Motor neuron (in vitro differentiated cells): ENCODE data around the gene TGFBR1. TPM values are rescaled to one million over a fixed set of nuclear protein-coding genes. Genes with fewer than 3 reads are reported as not detected.

Experiments used
- ATAC-seq, 8 experiments: fragments of 200-7000 bp; cut with Tn5 transposase; replicated peaks in 6 of 8; 2 replicates each; pipeline ENCODE4 v1.8.0; 2021; ENCODE audit warnings: mild to moderate bottlenecking in 8 of 8, moderate library complexity in 8 of 8
- H3K27ac ChIP-seq, 2 donors: fragments of 250-450 bp; sonication (Bioruptor Pico); 2 replicates each; pipeline ENCODE4 v1.9.0; 2021; ENCODE audit warnings: antibody characterized with exemption in 2 of 2, mild to moderate bottlenecking in 2 of 2, moderate library complexity in 1 of 2
- H3K4me1 ChIP-seq, 2 donors: fragments of 250-450 bp; sonication (Bioruptor Pico); replicated peaks in 1 of 2; 2 replicates each; pipeline ENCODE4 v1.6.1; 2021; ENCODE audit warnings: antibody characterized with exemption in 2 of 2, mild to moderate bottlenecking in 2 of 2, moderate library complexity in 1 of 2
- H3K4me3 ChIP-seq, 5 donors: fragments of 250-450 bp; sonication (Bioruptor Pico); 2 replicates each; pipeline ENCODE4 v1.9.0; 2021; ENCODE audit warnings: antibody characterized with exemption in 5 of 5, mild to moderate bottlenecking in 5 of 5, moderate library complexity in 4 of 5
- WGBS, 10 experiments: fragments of 450-650 bp; shearing (Covaris generic); methylation state at CpG; one replicate each; pipeline ENCODE4 v1.0.0; 2022; 5-methylcytosine and 5-hydroxymethylcytosine counted together
- in situ Hi-C, 9 experiments: fragments of 400-800 bp; cut with MboI; loops; one replicate each; pipeline ENCODE4 v1.15.0; 2021; ENCODE audit warnings: low sequenced_read_pairs in 9 of 9, low pct_unique_long_range_greater_than_20kb in 2 of 9; ENCODE audit not compliant: unreplicated experiment in 9 of 9
- total RNA-seq, 8 experiments: library from RNA; unstranded; fragments of 300-600 nt; gene quantifications; 2 replicates each; pipeline versions ENCODE4 v1.2.3 to v1.2.4, GENCODE V29; 2022

TGFBR1 gene
- total RNA-seq, 8 experiments from 2014 or later, result 15.7 to 71.7 (median 33.8) TPM

GRCh38 chr9:99181621-99182020, 76.7 kb downstream of the TGFBR1 start:
- peak in 3 of 8 experiments; percentile 14 to 36 (median 29) for ATAC-seq
- 49 to 85% (median 67%) methylated on average over 1 to 3 of the region's 4 CpGs; no CpG with 5 or more reads in 2 of the 10 experiments for WGBS, 10 experiments
- no peak overlapping the region for H3K27ac ChIP-seq
- H3K4me3 ChIP-seq, result no peak overlapping the region
- in situ Hi-C loops, result loop anchor here in 3 of 9 experiments (10.0 to 25.0 kb wide), 4 partner anchors 631 to 1406 kb away; partner anchors contain the start of genes CAVIN4 (in 1 of the 3) and NR4A3 (in 1 of the 3)
- H3K4me1 ChIP-seq, result peaks cover 26 to 28% of the 10 kb centered on the region in 2 donors

GRCh38 chr9:99182356-99182755, 77.4 kb downstream of the TGFBR1 start:
- WGBS, 10 experiments, result 70 to 100% (median 80%) methylated on average over 1 to 3 of the region's 3 CpGs; no CpG with 5 or more reads in 3 of the 10 experiments
- in situ Hi-C loops, result loop anchor here in 3 of 9 experiments (10.0 to 25.0 kb wide), 4 partner anchors 630 to 1405 kb away; partner anchors contain the start of genes CAVIN4 (in 1 of the 3) and NR4A3 (in 1 of the 3)
- Histone ChIP-seq H3K4me1 (peaks cover 19 to 20% of the 10 kb centered on the region in 2 donors), H3K27ac (no peak overlapping the region), H3K4me3 (no peak overlapping the region)
- ATAC-seq, result no peak

- H3K4me1 ChIP-seq, result peaks cover 18 to 20% of the 10 kb centered on the region in 2 donors
- WGBS, 10 experiments, result 80 to 100% (median 92%) methylated on average over 1 to 2 of the region's 3 CpGs; no CpG with 5 or more reads in 4 of the 10 experiments
- no peak for ATAC-seq
- H3K4me3 ChIP-seq, result no peak overlapping the region
- peak overlapping the region in 1 of 2 donors; percentile 54 for H3K27ac ChIP-seq
- in situ Hi-C loops, result loop anchor here in 3 of 9 experiments (10.0 to 25.0 kb wide), 4 partner anchors 629 to 1404 kb away; partner anchors contain the start of genes CAVIN4 (in 1 of the 3) and NR4A3 (in 1 of the 3)
These were observed 78.7 kb downstream of the TGFBR1 start for GRCh38 chr9:99183616-99184015.

- Histone ChIP-seq H3K4me1 (peaks cover 20% of the 10 kb centered on the region in 2 donors), H3K4me3 (no peak overlapping the region), H3K27ac (peak overlapping the region; percentile 26 to 42)
- in situ Hi-C loops, result loop anchor here in 3 of 9 experiments (10.0 to 25.0 kb wide), 4 partner anchors 628 to 1403 kb away; partner anchors contain the start of genes CAVIN4 (in 1 of the 3) and NR4A3 (in 1 of the 3)
- no peak for ATAC-seq
- WGBS, 10 experiments, result 20 to 100% (median 60%) methylated on average over 1 to 5 of the region's 10 CpGs; no CpG with 5 or more reads in 5 of the 10 experiments
These were observed 79.2 kb downstream of the TGFBR1 start for GRCh38 chr9:99184110-99184474.

GRCh38 chr9:99184475-99185347, 79.8 kb downstream of the TGFBR1 start:
- in situ Hi-C loops, result loop anchor here in 3 of 9 experiments (10.0 to 25.0 kb wide), 4 partner anchors 628 to 1403 kb away; partner anchors contain the start of genes CAVIN4 (in 1 of the 3) and NR4A3 (in 1 of the 3)
- Histone ChIP-seq H3K27ac (peak overlapping the region; percentile 26 to 42), H3K4me1 (peaks cover 20 to 26% of the 10 kb centered on the region in 2 donors), H3K4me3 (no peak overlapping the region)
- ATAC-seq, result peak; percentile 90 to 99 (median 96)
- WGBS, 10 experiments, result 4 to 72% (median 32%) methylated on average over 2 to 15 of the region's 29 CpGs; no CpG with 5 or more reads in 3 of the 10 experiments

GRCh38 chr9:99185348-99185632, 80.4 kb downstream of the TGFBR1 start:
- ATAC-seq, result no peak
- in situ Hi-C loops, result loop anchor here in 3 of 9 experiments (10.0 to 25.0 kb wide), 4 partner anchors 627 to 1402 kb away; partner anchors contain the start of genes CAVIN4 (in 1 of the 3) and NR4A3 (in 1 of the 3)
- Histone ChIP-seq H3K27ac (peak overlapping the region in 1 of 2 donors; percentile 2), H3K4me3 (no peak overlapping the region), H3K4me1 (peaks cover 20 to 27% of the 10 kb centered on the region in 2 donors)
- WGBS, 10 experiments, result 52 to 100% (median 80%) methylated on average over 1 to 5 of the region's 5 CpGs; no CpG with 5 or more reads in 3 of the 10 experiments

- no peak for ATAC-seq
- in situ Hi-C loops, result loop anchor here in 3 of 9 experiments (10.0 to 25.0 kb wide), 4 partner anchors 626 to 1401 kb away; partner anchors contain the start of genes CAVIN4 (in 1 of the 3) and NR4A3 (in 1 of the 3)
- no peak overlapping the region for H3K27ac ChIP-seq
- H3K4me1 ChIP-seq, result peaks cover 20 to 27% of the 10 kb centered on the region in 2 donors
- WGBS, 10 experiments, result 57 to 96% (median 83%) methylated on average over 2 to 5 of the region's 5 CpGs; no CpG with 5 or more reads in 3 of the 10 experiments
- H3K4me3 ChIP-seq, result no peak overlapping the region
These were observed 81.0 kb downstream of the TGFBR1 start for GRCh38 chr9:99185934-99186333.

GRCh38 chr9:99187311-99187710, 82.4 kb downstream of the TGFBR1 start:
- ATAC-seq, result no peak
- no peak overlapping the region for H3K4me3 ChIP-seq
- in situ Hi-C loops, result loop anchor here in 3 of 9 experiments (10.0 to 25.0 kb wide), 4 partner anchors 625 to 1400 kb away; partner anchors contain the start of genes CAVIN4 (in 1 of the 3) and NR4A3 (in 1 of the 3)
- H3K4me1 ChIP-seq, result peaks cover 20 to 27% of the 10 kb centered on the region in 2 donors
- H3K27ac ChIP-seq, result no peak overlapping the region
- 57 to 100% (median 87%) methylated on average over 1 to 4 of the region's 4 CpGs; no CpG with 5 or more reads in 2 of the 10 experiments for WGBS, 10 experiments

GRCh38 chr9:99189186-99189585, 84.3 kb downstream of the TGFBR1 start:
- no peak for ATAC-seq
- in situ Hi-C loops, result loop anchor here in 3 of 9 experiments (10.0 to 25.0 kb wide), 4 partner anchors 623 to 1398 kb away; partner anchors contain the start of genes CAVIN4 (in 1 of the 3) and NR4A3 (in 1 of the 3)
- peaks cover 8 to 16% of the 10 kb centered on the region in 2 donors for H3K4me1 ChIP-seq
- H3K4me3 ChIP-seq, result no peak overlapping the region
- H3K27ac ChIP-seq, result no peak overlapping the region
- 56 to 100% (median 80%) methylated on average over 1 to 2 of the region's 2 CpGs; no CpG with 5 or more reads in 7 of the 10 experiments for WGBS, 10 experiments

- in situ Hi-C loops, result loop anchor here in 3 of 9 experiments (10.0 to 25.0 kb wide), 4 partner anchors 622 to 1397 kb away; partner anchors contain the start of genes CAVIN4 (in 1 of the 3) and NR4A3 (in 1 of the 3)
These were observed 85.1 kb downstream of the TGFBR1 start for GRCh38 chr9:99189887-99190596.

GRCh38 chr9:99190597-99191283, 85.8 kb downstream of the TGFBR1 start:
- no peak overlapping the region for H3K27ac ChIP-seq
- in situ Hi-C loops, result loop anchor here in 3 of 9 experiments (25.0 kb wide), 3 partner anchors 622 to 1397 kb away; partner anchors contain the start of genes CAVIN4 (in 1 of the 3) and NR4A3 (in 1 of the 3)
- WGBS, 10 experiments, result 33 to 100% (median 77%) methylated on average over 1 to 3 of the region's 3 CpGs; no CpG with 5 or more reads in 4 of the 10 experiments
- ATAC-seq, result no peak
- H3K4me1 ChIP-seq, result peaks cover 0 to 9% of the 10 kb centered on the region in 2 donors
- H3K4me3 ChIP-seq, result no peak overlapping the region

More at GRCh38 chr9:99189887-99190596, 85.1 kb downstream of the TGFBR1 start:
- H3K4me3 ChIP-seq, result no peak overlapping the region
- peaks cover 2 to 10% of the 10 kb centered on the region in 2 donors for H3K4me1 ChIP-seq
- peak in 5 of 8 experiments; percentile 24 to 68 (median 43) for ATAC-seq
- 28 to 95% (median 71%) methylated on average over 1 to 8 of the region's 8 CpGs for WGBS, 10 experiments
- no peak overlapping the region for H3K27ac ChIP-seq
